GM18499 (cell line): ENCODE data around the gene JRKL.
A peak's percentile ranks its signal among the peaks of the same experiment; 100 is the strongest.

ENCODE experiments used
- ATAC-seq: cut with Tn5 transposase; IDR thresholded peaks from one replicate; pipeline ENCODE4 v1.9.1; 2021; ENCODE audit warnings: moderate number of reproducible peaks; ENCODE audit not compliant: insufficient read depth, unreplicated experiment

JRKL gene

GRCh38 chr11:96389720-96390487, at the start of gene JRKL, which contains the start of gene CCDC82:
Gene JRKL (plus strand): TSS chr11:96390013. CDS start chr11:96390650, 637 bp downstream.
Gene CCDC82 (minus strand): TSS chr11:96389912. CDS start chr11:96384747, 5,165 bp downstream.
- peak; percentile 83 for ATAC-seq

GRCh38 chr11:96340555-96340885, 49.3 kb upstream of the JRKL start:
- no peak for ATAC-seq

GRCh38 chr11:96341211-96342013, 48.4 kb upstream of the JRKL start:
- no peak for ATAC-seq

GRCh38 chr11:96342014-96342960, 47.5 kb upstream of the JRKL start:
- no peak for ATAC-seq

GRCh38 chr11:96342961-96343711, 46.7 kb upstream of the JRKL start, which contains the start of gene MAML2:
Gene MAML2 (minus strand): TSS chr11:96343195. CDS start chr11:96341895, 1,300 bp downstream.
- peak; percentile 60 for ATAC-seq

GRCh38 chr11:96356848-96357247, 33.0 kb upstream of the JRKL start:
- no peak for ATAC-seq

GRCh38 chr11:96357794-96358193, 32.0 kb upstream of the JRKL start:
- ATAC-seq, result no peak

- no peak for ATAC-seq
These were observed 31.5 kb upstream of the JRKL start for GRCh38 chr11:96358321-96358720.

GRCh38 chr11:96361778-96362177, 28.0 kb upstream of the JRKL start:
- no peak for ATAC-seq

GRCh38 chr11:96365493-96365892, 24.3 kb upstream of the JRKL start:
- ATAC-seq, result no peak

- no peak for ATAC-seq
These were observed 23.8 kb upstream of the JRKL start for GRCh38 chr11:96366024-96366423.

GRCh38 chr11:96367342-96367741, 22.5 kb upstream of the JRKL start:
- no peak for ATAC-seq

GRCh38 chr11:96373826-96374225, 16.0 kb upstream of the JRKL start:
- ATAC-seq, result no peak

GRCh38 chr11:96376796-96377195, 13.0 kb upstream of the JRKL start:
- no peak for ATAC-seq

GRCh38 chr11:96384156-96384555, 5.7 kb upstream of the JRKL start:
- ATAC-seq, result no peak

GRCh38 chr11:96385187-96385586, 4.6 kb upstream of the JRKL start:
- no peak for ATAC-seq

- ATAC-seq, result peak; percentile 30
These were observed 708 bp upstream of the JRKL start for GRCh38 chr11:96388891-96389719.

GRCh38 chr11:96390488-96390792, 627 bp downstream of the JRKL start:
- ATAC-seq, result no peak

GRCh38 chr11:96391698-96392307, 2.0 kb downstream of the JRKL start:
- no peak for ATAC-seq
